ENCODE results near the gene TSKU.

DNA sequence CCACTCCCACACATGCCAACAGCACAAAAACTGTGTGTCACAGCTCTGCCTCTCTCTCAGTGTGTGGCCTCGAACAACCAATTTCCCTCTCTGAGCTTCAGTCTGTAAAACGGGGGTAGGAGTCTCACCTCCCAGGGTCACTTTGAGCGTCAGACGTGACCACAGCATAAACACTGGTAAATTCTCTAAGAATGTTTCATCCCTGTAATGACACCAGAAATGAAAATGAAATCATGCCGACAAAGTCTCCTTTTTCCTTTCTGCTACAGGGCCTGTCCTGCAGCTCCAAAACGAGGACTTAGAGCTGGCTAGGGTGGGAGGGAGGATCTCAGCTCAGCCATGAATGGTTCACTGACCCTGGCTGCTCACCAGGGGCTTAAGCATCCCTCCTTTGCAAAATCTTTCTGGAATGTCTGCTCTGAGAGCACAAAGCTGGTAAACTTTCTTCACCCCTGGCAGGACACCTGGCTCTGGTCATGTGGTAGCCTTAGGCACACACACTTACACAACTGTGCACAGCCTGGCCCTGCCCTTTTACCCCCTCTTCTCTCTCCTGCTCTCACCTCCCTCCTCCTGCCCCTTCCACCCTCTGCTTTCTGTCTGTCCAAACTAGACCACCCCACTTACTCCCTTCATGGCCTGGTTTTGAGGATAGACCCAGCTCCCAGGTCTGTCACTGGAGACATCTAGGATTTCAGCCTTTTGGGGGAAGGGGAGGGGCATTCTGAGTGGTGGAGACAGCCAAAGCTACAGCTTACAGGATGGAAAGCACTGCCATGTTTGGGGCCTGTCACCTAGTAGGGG is 12.3 kb upstream of the TSKU start:
- TF ChIP-seq EP300 (IDR thresholded peaks at IDR 0.05; ENCODE audit: low read depth): no peak
- TF ChIP-seq, protein P1, sequence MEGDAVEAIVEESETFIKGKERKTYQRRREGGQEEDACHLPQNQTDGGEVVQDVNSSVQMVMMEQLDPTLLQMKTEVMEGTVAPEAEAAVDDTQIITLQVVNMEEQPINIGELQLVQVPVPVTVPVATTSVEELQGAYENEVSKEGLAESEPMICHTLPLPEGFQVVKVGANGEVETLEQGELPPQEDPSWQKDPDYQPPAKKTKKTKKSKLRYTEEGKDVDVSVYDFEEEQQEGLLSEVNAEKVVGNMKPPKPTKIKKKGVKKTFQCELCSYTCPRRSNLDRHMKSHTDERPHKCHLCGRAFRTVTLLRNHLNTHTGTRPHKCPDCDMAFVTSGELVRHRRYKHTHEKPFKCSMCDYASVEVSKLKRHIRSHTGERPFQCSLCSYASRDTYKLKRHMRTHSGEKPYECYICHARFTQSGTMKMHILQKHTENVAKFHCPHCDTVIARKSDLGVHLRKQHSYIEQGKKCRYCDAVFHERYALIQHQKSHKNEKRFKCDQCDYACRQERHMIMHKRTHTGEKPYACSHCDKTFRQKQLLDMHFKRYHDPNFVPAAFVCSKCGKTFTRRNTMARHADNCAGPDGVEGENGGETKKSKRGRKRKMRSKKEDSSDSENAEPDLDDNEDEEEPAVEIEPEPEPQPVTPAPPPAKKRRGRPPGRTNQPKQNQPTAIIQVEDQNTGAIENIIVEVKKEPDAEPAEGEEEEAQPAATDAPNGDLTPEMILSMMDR (IDR thresholded peaks at IDR 0.05): no peak

All from transverse colon (tissue), 3 donors.